ENCODE data around the gene ANKRD35.
A peak's percentile ranks its signal among the peaks of the same experiment; 100 is the strongest.

Gene ANKRD35

GRCh38 chr1:145918992-145919939 lies 33.6 kb upstream of the ANKRD35 start:
- peak; percentile 51 to 60 for DNase-seq (ENCODE audit: low read depth in 2 of 2)
- TF ChIP-seq CTCF (IDR thresholded peaks at IDR 0.05; ENCODE audit: low read depth, low read length) = no peak

GRCh38 chr1:145918144-145918991 lies 32.7 kb upstream of the ANKRD35 start, which contains the start of gene PEX11B:
Gene PEX11B, minus strand, starts transcription at chr1:145918717. Its CDS starts 29 bp downstream, at chr1:145918688.
- TF ChIP-seq CTCF (IDR thresholded peaks at IDR 0.05; ENCODE audit: low read depth, low read length) = no peak
- peak within 1 kb of the TSS; percentile 93 to 94 for H3K4me3 ChIP-seq (replicated peaks in 1 of 2; ENCODE audit: low read depth in 2 of 2, low read length in 2 of 2)
- DNase-seq (ENCODE audit: low read depth in 2 of 2) = peak; percentile 90

More at GRCh38 chr1:145918992-145919939, 33.6 kb upstream of the ANKRD35 start:
- H3K4me3 ChIP-seq (replicated peaks in 1 of 2; ENCODE audit: low read depth in 2 of 2, low read length in 2 of 2) = peak overlapping the region; percentile 93 to 94

GRCh38 chr1:145917595-145917994 lies 31.9 kb upstream of the ANKRD35 start:
- H3K4me3 ChIP-seq (replicated peaks in 1 of 2; ENCODE audit: low read depth in 2 of 2, low read length in 2 of 2) = peak overlapping the region; percentile 93 to 94
- no peak for DNase-seq (ENCODE audit: low read depth in 2 of 2)
- TF ChIP-seq CTCF (IDR thresholded peaks at IDR 0.05; ENCODE audit: low read depth, low read length) = no peak

GRCh38 chr1:145916745-145917144 lies 31.1 kb upstream of the ANKRD35 start:
- no peak overlapping the region for H3K4me3 ChIP-seq (replicated peaks in 1 of 2; ENCODE audit: low read depth in 2 of 2, low read length in 2 of 2)
- TF ChIP-seq CTCF (IDR thresholded peaks at IDR 0.05; ENCODE audit: low read depth, low read length) = no peak
- peak in 1 of 2 donors; percentile 35 for DNase-seq (ENCODE audit: low read depth in 2 of 2)

GRCh38 chr1:145912128-145912641 lies 26.5 kb upstream of the ANKRD35 start:
- H3K4me3 ChIP-seq (replicated peaks in 1 of 2; ENCODE audit: low read depth in 2 of 2, low read length in 2 of 2) = no peak overlapping the region
- no peak for TF ChIP-seq CTCF (IDR thresholded peaks at IDR 0.05; ENCODE audit: low read depth, low read length)
- DNase-seq (ENCODE audit: low read depth in 2 of 2) = no peak

- H3K4me3 ChIP-seq (replicated peaks in 1 of 2; ENCODE audit: low read depth in 2 of 2, low read length in 2 of 2) = peak overlapping the region; percentile 9 to 15
- DNase-seq (ENCODE audit: low read depth in 2 of 2) = peak; percentile 42 to 89
- TF ChIP-seq CTCF (IDR thresholded peaks at IDR 0.05; ENCODE audit: low read depth, low read length) = no peak
These were observed 23.0 kb upstream of the ANKRD35 start for GRCh38 chr1:145908653-145909052.

All from cardiac fibroblast (primary cell).